Tongue (tissue), 2 donors: ENCODE measurements around the gene CLC. TPM values are rescaled to one million over a fixed set of nuclear protein-coding genes. Genes with fewer than 3 reads are reported as not detected.
"Not testable (repeated sequence)": the region's sequence is repeated elsewhere in the genome, so short reads cannot be mapped to it uniquely, and the experiment has no call there.

ENCODE experiments used
- DNase-seq: peaks from one replicate; pipeline ENCODE4 v3.0.0-alpha.2; 2015
- total RNA-seq: library from RNA; depleted of rRNA; stranded (reverse); fragments of >200 nt; gene quantifications from one replicate; pipeline ENCODE4 v1.2.3, GENCODE V29; 2014

Gene CLC
- total RNA-seq: not detected

DNA sequence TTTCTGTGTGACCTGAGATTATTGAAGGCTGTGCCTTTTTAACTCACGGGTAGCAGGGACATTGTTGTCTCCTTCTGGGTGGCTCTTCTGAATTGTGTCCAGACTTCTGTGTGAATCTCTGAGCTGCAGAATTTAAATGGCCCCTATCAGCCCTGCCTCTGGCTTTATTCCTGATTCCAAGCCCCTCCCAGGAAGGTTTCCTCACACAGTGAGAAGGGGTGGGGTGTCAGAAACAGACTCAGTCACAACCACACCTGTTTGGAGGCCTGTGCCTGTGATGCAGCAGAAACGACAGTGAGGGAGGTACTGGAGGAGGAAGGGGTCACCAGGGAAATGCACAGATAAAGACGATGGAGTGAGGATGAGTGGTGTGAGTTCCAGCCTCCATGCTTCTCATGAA lies at the start of gene CLC:
Gene CLC, minus strand, starts transcription at position 139 of the 400 bp plus-strand sequence. Its CDS starts 77 bp downstream, at position 62.
- DNase-seq: no peak

DNA sequence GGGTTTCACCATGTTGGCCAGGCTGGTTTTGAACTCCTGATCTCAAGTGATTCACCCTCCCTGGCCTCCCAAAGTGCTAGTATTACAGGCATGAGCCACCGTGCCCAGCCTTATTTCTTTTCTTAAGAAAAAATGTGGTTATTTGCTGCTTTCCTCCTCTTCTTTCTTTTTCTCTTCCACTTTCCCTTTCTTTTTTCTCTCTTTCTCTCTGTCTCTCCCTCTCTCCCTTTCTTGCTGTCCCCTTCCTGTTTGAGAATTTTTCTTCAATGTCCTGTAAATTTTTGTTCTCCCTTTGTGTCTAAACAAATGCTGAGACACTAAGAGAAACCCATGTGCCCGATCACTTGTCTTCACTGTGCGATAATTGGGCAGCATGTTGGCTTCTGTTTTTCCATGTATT lies 43.1 kb upstream of the CLC start:
- DNase-seq: no peak

DNA sequence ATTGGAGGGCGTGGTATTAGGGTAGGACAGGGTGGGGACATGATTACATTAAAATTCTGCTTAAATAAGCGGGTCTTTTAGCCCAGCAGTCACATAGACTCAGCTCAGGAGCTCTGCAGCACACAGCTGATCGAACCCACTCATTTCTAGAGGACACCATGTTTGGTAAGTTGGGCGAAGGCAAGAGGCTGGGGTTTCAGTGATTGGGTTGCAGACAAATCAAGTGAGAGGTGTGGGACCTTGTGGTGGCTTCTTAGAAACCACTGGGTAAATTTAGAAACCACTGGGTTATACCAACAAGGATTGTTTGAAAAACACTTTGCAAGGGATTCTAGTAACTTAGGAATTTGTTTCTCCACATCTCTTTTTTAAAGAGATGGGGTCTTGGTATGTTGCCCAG lies 40.9 kb upstream of the CLC start, which contains the start of gene LEUTX:
Gene LEUTX, plus strand, starts transcription at position 92 of the 400 bp plus-strand sequence. Its CDS starts 67 bp downstream, at position 159.
- DNase-seq: no peak

DNA sequence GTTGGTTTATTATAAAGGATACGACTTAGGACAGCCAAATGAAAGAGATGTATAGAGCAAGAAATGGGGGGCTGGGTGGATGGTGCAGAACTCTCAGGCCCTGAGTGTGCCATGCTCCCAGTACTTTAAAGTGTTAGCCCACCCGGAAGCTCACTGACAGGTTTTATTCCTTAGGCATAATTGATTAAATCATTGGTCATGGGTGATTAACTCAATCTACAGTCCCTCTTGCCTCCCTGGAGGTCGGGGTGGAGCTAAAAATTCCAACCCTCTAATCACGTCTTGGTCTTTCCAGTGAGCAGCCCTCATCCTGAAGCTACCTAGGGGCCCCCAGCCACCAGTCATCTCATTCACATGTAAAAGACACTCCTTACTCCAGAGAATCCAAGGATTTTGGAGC lies 31.0 kb upstream of the CLC start:
- DNase-seq: no peak

DNA sequence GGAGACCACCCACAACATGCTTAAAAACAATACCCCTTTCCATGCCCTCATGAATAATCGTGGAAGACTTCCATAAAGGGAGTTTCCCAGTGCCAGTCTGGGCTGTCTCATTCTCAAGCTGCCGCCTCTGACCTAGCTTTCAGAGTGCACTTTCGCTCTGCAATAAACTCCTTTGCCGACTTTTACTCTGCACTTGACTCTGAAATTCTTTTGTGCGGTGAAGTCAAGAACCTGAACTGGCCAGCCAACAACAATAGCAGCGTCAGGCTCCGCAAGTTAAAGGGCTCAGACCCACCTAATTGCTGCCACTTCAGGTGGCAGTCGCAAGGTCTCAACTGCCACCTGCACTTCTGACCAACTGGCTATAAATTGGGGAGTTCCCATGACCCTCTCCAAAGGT lies 30.5 kb upstream of the CLC start:
- no peak for DNase-seq

DNA sequence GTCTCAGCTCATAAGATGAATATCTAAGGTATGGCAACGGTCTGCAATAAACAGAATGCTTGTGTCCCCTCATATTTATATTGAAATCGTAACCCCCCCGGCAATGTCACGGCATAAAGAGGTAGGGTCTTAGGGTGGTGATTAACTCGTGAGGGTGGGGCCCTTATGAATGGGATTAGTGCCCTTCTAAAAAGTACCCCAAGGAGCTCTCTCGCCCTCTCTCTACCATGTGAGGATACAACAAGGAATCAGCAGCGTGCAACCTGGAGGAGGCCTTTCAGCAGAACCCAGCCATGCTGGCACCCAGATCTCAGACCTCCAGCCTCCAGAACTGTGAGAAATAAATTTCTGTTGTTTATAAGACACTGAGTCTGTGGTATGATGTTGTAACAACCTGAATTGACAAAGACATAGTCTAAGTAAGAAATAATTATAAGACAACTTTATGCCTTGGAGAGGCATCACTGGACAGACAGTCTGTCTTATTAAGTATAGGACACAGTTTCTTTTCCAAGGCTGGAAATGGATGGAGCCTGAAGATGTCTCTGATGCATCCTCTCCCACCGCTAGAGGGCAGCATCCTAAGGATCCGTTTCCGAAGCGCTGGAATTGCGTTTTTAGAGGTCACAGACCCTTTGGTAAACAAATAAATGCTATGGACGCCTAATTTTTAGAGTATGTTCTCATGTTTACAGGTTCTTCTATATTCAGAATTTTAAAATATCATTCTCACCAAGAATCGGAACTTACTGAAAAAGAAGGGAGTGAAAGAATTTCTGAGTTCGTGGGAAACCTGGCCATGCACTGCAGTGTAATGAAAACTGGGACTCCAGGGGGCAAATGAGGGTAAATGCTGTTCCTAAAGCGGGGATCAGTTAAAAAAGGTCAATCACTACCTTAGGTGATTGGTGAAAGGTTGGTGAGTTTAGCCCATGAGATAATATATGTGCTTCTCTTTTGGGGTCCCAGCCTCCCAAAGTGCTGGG lies 27.6 kb upstream of the CLC start:
- peak; percentile 64 for DNase-seq

DNA sequence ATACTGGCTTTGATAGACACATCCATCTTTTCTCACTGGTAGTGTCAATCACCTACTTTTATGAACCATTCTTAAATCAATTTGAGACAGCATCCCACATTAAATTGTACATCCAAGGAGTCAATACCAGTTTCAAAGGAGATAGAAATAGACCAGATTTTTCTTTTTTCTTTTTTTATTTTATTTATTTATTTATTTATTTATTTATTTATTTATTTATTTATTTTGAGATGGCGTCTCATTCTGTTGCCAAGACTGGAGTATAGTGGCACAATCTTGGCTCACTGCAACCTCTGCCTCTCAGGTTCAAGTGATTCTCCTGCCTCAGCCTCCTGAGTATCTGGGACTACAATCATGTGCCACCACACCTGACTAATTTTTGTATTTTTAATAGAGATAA lies 24.0 kb upstream of the CLC start:
- DNase-seq: not testable (repeated sequence)

DNA sequence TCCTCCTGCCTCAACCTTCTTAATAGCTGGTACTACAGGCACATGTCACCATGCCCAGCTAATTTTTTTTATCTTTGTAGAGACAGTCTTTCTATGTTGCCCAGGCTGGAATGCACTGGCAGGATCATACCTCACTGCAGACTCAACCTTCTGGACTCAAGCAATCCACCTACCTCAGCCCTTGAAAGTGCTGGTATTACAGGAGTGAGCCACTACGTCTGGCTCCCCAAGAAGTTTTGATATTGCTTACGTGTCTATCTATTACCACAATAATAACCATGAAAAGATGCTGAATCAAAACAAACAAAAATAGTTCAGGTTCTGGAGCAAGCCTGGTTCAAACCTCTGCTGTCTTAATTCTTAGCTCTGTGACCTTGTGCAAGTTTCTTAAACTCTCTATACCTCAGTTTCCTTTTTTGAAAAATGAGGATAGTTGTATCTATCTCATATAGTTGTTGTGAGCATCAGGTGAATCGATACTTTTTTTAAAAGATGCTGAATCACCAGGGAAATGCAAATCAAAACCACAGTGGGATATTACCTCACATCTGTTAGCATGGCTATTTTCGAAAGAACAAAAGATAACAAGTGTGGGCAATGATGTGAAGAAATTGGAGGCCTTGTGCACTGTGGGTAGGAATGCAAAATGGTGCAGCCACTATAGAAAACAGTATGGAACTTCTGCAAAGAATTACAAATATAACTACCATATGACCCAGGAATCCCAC lies 21.8 kb upstream of the CLC start:
- no peak for DNase-seq

DNA sequence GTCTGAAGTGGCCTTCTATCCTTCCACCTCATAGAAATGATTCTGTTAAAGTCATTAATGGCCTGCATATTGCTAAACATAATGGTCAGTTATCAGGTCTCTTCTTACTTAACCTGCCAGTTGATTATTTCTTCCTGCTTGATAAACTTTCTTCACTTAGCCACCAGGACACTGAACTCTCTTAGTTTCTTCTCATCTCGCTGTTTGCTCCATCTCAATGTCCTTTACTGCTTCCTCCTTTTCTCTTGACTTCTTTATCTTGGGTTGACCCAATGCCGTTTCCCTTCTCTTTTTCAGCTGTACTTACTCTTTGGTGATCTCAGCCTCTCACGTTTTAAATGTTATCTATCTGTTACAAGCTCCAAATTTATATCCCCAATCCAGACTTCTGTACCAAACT lies 17.1 kb upstream of the CLC start:
- DNase-seq: no peak

DNA sequence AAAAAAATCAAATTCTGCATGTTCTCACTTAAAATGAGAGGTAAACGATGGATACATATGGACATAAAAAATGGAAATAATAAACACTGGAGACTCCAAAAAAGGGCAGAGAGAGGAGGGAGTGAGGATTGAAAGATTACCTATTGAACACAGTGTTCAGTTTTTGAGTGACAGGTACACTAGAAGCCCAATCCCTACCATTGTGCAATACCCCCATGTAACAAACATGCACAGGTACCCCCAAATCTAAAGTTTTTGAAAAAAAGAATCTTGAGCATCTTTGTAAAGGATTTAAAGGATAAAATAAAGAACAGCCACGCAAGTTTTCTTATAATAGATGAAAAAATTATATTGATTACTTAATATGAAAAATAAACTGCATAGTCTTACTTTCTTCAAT lies 16.7 kb upstream of the CLC start:
- no peak for DNase-seq

DNA sequence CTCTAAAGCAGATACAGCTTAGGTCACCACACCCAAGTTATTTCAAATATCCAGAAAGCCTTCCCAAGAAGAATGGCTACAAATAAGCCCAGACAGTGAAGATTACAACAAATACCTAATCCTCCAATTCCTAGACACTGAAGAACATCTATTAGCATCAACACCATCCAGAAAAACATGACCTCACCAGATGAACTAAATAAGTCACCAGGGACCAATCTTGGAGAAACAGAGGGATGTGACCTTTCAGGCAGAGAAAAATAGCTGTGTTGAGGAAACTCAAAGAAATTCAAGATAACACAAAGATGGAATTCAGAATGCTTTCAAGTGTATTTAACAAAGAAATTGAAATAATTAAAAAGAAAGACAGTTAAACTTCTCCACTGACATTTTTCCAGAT lies 15.0 kb upstream of the CLC start:
- no peak for DNase-seq

DNA sequence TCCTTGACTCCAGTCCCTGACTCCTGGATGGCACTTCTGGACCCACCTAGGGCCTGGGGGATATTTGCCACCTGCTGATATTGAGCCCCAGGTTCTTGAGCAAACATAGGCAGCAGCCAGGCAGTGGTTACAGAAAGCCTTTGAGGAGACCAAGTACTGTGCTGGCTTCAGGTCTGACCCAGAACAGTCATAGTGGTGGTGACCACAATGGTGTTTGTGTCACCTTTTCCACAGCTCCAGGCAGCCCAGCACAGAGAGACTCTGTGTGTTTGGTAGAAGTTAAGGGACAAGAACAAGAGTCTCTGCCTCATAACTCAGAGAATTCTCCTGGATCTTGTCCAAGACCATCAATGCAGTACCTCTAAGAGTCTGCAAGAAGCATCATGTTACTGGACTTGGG lies 14.6 kb upstream of the CLC start:
- DNase-seq: no peak

DNA sequence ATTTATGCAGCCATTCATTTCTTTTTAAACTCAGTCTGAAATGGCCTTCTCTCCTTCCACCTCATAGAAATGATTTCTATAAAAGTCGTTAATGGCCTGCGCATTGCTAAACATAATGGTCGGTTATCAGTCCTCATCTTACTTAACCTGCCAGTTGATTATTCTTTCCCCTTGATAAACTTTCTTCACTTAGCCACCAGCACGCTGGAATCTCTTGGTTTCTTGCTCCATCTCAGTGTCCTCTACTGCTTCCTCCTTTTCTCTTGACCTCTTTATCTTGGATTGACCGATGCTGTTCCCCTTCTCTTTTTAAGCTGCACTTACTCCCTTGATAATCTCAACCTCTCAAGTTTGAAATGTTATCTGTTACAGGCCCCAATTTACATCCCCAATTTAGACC lies 12.2 kb upstream of the CLC start:
- no peak for DNase-seq

DNA sequence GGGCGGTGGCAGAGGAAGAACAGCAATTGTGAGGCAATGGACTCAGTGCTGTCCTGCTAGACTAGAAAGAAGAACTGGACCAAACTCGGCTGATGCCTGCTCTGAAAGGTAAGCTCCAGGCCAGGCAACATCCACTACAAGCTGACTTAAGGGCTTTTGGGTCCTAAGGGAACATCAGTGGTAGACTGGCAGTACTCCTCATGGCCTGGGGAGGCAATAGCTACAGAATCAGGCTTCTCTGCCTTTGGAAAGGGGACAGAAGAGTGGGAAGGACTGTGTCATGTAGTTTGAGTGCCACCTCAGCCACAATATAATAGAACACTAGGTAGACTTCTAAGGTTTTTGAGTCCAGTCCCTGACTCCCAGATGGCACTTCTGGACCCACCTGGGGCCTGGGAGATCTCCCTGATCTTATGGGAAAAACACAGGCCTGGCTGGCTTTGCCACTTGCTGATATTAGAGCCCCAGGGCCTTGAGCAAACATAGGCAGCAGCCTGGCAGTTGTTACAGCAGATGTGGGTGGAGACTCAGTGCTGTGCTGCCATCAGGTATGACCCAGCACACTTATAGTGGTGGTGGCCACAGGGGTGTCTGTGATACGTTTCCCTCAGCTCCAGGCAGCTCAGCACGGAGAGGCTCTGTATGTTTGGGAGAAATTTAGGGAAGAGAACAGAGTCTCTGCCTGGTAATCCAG lies 9.2 kb upstream of the CLC start:
- DNase-seq: no peak

DNA sequence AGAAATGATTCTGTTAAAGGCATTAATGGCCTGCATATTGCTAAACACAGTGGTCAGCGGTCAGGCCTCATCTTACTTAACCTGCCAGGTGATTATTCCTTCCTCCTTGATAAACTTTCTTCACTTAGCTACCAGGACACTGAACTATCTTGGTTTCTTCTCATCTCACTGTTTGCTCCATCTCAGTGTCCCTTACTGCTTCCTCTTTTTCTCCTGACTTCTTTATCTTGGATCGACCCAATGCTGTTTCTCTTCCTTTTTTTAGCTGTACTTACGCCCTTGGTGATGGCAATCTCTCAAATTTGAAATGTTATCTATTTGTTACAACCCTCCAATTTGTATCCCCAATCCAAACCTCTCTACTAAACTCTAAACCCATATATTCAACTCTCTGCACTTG lies 7.8 kb upstream of the CLC start:
- DNase-seq: no peak

DNA sequence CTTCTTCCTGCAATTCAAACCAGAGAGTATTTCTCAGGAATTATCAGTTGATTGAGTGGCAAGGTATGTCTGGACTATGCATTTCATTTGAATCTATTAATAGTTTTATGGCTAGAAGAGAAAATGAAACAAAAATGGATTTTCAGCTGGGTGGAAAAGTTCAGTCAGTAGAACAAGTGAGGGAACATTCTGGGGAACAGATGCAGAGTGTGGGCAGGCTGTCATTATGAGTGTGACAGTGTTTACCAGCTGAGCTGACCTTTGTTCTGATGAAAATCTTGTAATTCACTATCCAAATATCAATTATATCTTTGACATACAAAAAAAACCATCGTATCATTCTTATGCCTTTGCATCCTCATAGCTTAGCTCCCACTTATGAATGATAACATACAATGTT lies 2.6 kb upstream of the CLC start:
- DNase-seq: no peak

DNA sequence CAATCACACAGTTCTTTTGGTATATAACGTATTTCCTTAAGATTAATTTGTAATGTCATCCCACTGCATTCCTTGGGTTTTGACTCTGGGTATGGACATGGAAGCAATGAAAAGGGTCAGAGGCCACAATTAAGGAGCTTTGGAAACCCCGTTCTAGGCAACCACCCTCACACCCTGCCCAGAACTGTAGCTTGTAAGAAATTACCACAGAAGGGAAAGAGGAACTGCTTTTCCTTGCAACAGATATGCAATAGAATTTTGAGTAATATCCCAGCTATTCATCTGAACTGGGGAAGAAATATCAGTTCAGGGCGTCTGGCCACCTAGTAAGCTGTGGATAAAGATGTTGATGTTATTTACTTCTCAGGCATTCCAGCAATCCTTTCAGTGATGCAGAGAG lies 985 bp upstream of the CLC start:
- no peak for DNase-seq

DNA sequence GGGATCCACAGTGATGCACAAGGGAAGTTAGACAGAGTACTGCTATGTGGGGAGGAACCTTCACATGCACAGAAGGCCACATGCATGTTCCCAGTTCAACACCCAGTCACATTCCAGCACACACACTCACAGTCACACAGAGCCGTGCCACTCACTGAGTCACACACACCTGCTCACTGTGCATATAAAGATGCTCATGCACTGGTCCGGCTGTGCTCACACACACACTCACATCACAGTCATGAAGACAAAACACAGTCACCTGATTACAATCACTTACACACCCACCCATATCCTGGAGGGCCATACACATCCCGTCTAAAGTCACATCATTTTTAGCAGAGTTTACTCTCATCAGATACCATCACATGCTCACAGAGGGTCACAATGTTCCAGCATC lies 478 bp downstream of the CLC start:
- no peak for DNase-seq

DNA sequence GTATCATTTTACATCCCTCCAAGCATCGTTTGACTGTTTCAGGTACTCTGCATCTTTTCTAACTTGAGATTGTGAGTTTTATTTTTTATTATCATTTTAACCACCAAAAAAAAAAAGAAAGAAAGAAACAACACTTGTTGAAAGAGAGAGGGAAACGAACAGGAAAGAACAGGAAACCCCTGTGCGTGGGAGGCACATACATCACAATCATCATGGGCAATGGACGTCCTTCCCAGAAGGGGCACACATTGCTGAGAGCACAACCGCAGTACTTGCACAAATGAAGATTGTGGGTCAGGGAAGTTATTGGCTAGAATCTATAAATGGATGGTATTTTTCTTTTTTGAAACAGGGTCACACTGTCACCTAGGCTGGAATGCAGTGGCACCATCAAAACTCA lies 1.7 kb downstream of the CLC start:
- DNase-seq: no peak

DNA sequence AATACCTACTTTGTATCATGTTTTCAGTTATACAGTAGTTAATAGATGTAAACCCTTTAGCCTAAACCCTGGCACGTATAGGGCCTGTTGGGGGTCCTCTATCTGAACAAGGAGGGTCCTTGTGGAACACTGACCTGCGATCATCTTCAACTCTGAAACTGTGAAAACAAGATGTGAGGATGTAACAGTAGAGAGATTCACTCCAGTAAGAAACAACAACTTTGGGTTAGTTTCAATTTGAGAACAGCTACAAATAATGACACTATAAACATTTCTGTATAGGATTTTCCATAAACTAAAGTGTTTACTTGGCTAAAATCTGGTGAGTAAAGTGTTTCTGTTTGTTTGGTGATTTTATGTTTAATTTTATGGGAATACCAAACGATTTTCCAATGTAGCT lies 2.1 kb downstream of the CLC start:
- no peak for DNase-seq

DNA sequence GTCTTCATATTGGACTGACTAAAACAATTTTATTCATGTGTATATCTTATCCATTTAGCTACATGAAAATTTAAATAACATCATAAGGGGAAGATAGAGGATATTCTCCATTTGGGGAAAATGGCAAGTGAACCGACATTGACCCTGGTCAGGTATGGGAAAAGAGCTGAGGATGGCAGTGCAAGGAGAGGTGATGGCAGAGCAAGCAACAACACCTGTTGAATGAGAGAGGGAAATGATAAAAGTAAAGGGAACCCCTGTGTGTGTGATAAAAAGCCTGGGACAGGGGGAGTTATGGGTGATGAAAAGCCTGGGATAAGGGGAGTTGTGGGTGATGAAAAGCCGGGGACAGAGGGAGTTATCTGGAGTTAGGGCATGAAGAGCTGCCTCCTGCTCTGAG lies 4.0 kb downstream of the CLC start:
- no peak for DNase-seq

DNA sequence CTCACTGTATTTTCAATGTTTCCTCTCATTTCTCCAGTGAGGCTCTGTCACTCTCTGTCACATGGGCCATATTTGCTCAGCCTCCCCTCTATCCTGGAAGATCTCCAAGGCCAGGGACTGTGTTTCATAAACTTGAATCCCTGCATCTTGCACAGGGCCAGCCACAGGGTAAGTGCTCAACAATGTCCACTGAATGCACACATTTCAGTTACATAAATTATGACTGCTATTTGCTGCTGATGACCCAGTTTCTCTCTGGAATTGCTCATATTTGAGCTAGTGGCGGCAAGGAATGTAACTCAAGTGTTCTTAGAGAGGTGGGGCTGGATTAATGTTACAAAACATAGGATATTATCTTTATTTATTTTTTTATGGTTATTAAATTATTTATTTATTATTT lies 6.1 kb downstream of the CLC start:
- no peak for DNase-seq

DNA sequence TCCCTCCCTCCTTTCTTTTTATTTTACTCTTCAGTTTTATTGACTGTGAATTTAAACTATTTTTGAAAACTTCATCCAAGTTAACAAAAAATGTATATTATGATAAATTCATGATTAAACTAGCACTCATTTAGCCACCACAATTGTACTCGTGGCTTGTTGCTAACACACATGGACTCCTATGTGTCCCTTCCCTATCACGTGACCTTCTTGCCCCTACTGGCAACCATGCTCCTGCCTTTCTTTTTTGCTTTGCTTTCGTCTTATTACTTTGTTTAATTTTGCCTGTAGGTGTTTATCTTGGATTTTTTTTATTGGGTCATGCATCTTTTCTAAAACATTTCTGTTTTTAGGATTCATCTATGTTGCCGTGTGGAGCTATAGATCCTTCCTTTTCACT lies 8.2 kb downstream of the CLC start:
- DNase-seq: no peak
